Measurements from ENCODE around the gene SCP2D1. TPM values are rescaled to one million over a fixed set of nuclear protein-coding genes. Genes with fewer than 3 reads are reported as not detected.

The SCP2D1 gene
- total RNA-seq, 4 donors from 2014 or later, result not detected

DNA sequence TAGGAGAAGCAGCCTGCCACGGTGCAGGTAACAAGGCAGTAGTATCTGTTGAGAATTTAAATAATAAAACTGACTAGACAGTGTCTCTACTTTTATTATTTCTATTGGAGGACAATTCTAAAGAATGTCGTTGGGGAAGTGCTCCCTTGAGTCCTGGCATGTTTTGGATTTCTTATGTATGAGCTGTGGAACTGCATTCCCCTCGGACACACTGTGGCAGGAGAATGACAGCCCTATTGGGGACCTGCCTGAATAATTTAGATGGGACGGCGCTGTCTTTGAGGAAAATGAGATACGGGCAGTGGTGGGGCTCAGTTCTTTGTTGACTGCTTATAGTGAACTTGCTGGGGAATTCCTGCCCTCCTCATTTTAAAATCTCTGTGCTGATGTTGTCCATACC is 2.4 kb upstream of the SCP2D1 start:
- WGBS, 2 donors, result 83% methylated on average over 6 of the region's 6 CpGs
- H3K9me3 ChIP-seq, result no peaks in the 10 kb centered on the region

DNA sequence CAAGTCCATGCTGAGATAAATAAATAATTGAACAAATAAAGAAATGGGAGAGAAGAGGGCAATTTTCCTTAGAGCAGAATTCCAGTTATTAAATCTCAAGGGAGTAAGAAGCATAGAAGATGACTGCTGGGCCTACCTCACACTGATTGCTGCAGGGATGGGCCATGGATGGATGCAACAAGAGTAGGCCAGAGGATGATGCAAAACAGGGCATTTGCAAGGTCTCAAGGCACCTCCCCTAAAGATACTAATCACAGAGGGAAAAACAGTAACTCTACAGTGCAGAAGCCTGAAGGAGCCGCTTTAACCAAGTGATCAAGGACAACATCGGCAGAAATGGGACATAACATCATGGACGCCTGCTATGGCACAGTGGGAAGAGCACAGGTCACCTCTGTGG is 1.7 kb upstream of the SCP2D1 start:
- 86 to 95% methylated on average over 3 of the region's 3 CpGs for WGBS, 2 donors
- no peak for DNase-seq (ENCODE audit: low spot score in 2 of 2)
- TF ChIP-seq, protein P1, sequence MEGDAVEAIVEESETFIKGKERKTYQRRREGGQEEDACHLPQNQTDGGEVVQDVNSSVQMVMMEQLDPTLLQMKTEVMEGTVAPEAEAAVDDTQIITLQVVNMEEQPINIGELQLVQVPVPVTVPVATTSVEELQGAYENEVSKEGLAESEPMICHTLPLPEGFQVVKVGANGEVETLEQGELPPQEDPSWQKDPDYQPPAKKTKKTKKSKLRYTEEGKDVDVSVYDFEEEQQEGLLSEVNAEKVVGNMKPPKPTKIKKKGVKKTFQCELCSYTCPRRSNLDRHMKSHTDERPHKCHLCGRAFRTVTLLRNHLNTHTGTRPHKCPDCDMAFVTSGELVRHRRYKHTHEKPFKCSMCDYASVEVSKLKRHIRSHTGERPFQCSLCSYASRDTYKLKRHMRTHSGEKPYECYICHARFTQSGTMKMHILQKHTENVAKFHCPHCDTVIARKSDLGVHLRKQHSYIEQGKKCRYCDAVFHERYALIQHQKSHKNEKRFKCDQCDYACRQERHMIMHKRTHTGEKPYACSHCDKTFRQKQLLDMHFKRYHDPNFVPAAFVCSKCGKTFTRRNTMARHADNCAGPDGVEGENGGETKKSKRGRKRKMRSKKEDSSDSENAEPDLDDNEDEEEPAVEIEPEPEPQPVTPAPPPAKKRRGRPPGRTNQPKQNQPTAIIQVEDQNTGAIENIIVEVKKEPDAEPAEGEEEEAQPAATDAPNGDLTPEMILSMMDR (IDR thresholded peaks at IDR 0.05), result no peak
- no peak for TF ChIP-seq EP300 (IDR thresholded peaks at IDR 0.05)
- no peak for TF ChIP-seq POLR2A (IDR thresholded peaks at IDR 0.05)

More for the DNA sequence above, 2.4 kb upstream of the SCP2D1 start:
- TF ChIP-seq, protein P1 (IDR thresholded peaks at IDR 0.05), result no peak
- TF ChIP-seq EP300 (IDR thresholded peaks at IDR 0.05) (no peak), POLR2A (IDR thresholded peaks at IDR 0.05) (no peak)
- Histone ChIP-seq H3K4me1 (no peaks in the 10 kb centered on the region), H3K4me3 (no peak overlapping the region), H3K27me3 (no peaks in the 10 kb centered on the region), H3K36me3 (no peaks in the 10 kb centered on the region), H3K27ac (no peak overlapping the region)
- DNase-seq (ENCODE audit: low spot score in 2 of 2), result no peak

DNA sequence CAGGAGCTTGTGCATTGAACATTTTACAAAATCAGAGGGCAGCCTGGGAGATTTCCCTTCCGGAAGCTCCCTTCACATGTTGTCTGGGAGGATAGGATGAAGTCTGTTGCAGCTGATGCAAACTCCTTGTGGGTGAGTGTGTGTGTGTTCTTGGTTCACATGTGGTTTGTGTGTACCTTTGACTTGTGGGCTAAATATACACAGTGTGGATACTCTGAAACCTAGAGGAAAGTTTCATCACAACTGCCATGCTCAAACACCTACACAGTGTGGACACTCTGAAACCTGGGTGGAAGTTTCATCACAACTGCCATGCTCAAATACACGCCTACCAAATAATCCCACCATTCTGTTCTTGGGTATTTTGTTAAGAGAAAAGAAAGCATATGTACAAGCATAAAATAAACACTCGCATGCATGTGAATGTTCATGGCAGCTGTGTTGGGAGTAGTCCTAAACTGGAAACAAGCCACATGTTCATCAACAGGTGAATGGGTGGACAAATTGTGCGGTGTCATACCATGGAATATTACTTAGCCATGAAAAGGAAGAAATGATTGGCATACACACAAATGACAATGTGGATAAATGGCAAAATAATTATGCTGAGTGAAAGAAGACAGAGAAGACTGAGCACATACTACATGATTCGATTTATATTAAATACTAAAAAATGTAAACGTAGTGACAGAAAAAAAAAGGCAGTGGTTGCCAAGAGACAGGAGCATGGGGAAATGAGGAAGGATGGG is 1.8 kb downstream of the SCP2D1 start:
- H3K4me1 ChIP-seq, result no peaks in the 10 kb centered on the region
- no peaks in the 10 kb centered on the region for H3K36me3 ChIP-seq
- H3K4me3 ChIP-seq, result no peak overlapping the region
- 89 to 94% methylated on average over 6 of the region's 6 CpGs for WGBS, 2 donors
- TF ChIP-seq EP300 (IDR thresholded peaks at IDR 0.05) (no peak), POLR2A (IDR thresholded peaks at IDR 0.05) (no peak)
- TF ChIP-seq, protein P1 (IDR thresholded peaks at IDR 0.05), result no peak
- H3K27me3 ChIP-seq, result no peaks in the 10 kb centered on the region
- peaks cover 0 to 10% (median 0%) of the 10 kb centered on the region in 4 donors for H3K9me3 ChIP-seq
- DNase-seq (ENCODE audit: low spot score in 2 of 2), result no peak
- H3K27ac ChIP-seq, result no peak overlapping the region

More for the DNA sequence above, 1.7 kb upstream of the SCP2D1 start:
- Histone ChIP-seq H3K27ac (no peak overlapping the region), H3K9me3 (no peaks in the 10 kb centered on the region), H3K36me3 (no peaks in the 10 kb centered on the region), H3K4me1 (no peaks in the 10 kb centered on the region), H3K27me3 (no peaks in the 10 kb centered on the region), H3K4me3 (no peak overlapping the region)

DNA sequence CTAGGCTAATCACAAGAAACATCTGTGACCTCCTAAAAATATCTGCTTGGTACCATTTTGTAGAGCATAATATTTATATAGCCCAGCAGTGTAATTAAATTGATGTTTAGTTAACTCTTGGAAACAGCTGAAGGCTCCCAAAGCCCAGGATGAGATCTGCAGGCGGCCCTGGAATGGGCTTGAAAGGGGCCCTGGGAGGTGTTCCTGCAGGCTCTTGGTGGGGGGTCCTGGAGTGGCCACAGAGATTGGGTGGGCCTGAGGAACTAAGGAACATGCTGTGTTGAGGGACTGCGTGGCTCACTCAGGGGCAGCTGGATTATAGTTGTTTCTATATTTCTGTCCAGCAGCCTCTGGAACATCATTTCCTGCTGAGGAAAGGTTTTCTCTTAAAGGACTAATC is 9.2 kb downstream of the SCP2D1 start:
- Histone ChIP-seq H3K4me3 (no peak overlapping the region), H3K4me1 (no peaks in the 10 kb centered on the region), H3K36me3 (no peaks in the 10 kb centered on the region), H3K9me3 (peaks cover 0 to 10% (median 0%) of the 10 kb centered on the region in 4 donors), H3K27ac (no peak overlapping the region), H3K27me3 (no peaks in the 10 kb centered on the region)
- WGBS, 2 donors, result 60 to 64% methylated on average over 2 of the region's 2 CpGs
- no peak for TF ChIP-seq EP300 (IDR thresholded peaks at IDR 0.05)
- TF ChIP-seq, protein P1 (IDR thresholded peaks at IDR 0.05), result no peak
- no peak for TF ChIP-seq POLR2A (IDR thresholded peaks at IDR 0.05)
- DNase-seq (ENCODE audit: low spot score in 2 of 2), result no peak

DNA sequence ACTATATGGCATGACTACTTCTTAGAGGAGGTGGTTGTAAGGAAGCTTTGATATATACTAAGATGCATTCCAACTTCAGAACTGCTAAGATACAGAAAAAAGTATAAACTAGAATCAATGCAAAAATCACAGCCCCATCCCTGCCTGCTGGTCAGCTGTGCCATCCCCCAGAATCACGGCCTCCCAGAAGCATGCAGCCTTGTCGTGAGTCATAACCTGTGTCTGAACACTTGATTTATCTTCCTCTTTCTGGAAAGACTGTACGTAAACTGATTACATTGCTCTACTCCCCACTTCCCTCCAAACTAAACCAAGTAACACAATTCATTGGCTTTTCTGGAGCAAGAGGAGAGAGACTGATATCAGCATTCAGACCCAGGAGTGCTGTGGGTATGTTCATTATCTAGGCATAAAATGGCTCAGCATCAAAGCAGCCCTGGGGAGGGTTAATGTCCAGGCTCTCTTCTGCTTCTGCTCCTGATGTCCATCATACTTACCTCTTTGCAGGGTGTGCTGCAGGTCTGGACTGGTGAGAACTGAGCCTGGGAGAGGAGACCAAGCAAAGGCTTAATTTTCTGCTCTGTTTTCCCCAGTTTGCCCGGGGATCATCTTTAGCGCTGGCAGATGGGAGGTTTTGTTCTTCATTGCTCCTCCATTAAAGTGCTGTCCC is 18.4 kb downstream of the SCP2D1 start:
- 68 to 78% methylated on average over 5 of the region's 5 CpGs for WGBS, 2 donors
- TF ChIP-seq EP300 (IDR thresholded peaks at IDR 0.05), result no peak
- no peak for TF ChIP-seq POLR2A (IDR thresholded peaks at IDR 0.05)
- TF ChIP-seq, protein P1 (IDR thresholded peaks at IDR 0.05), result no peak
- Histone ChIP-seq H3K4me1 (no peaks in the 10 kb centered on the region), H3K27me3 (no peaks in the 10 kb centered on the region), H3K9me3 (peaks cover 0 to 8% (median 0%) of the 10 kb centered on the region in 4 donors), H3K4me3 (no peak overlapping the region), H3K27ac (no peak overlapping the region), H3K36me3 (no peaks in the 10 kb centered on the region)
- no peak for DNase-seq (ENCODE audit: low spot score in 2 of 2)
